Neural progenitor cell (in vitro differentiated cells): Measurements from ENCODE around the gene DCAF5. TPM values are rescaled to one million over a fixed set of nuclear protein-coding genes. Genes with fewer than 3 reads are reported as not detected.
A peak's percentile ranks its signal among the peaks of the same experiment; 100 is the strongest.

ENCODE experiments used
- DNase-seq: peaks from one replicate; pipeline ENCODE4 v3.0.0-alpha.2; 2016; ENCODE audit warnings: low spot score
- H2AFZ ChIP-seq: fragments of 200-600 bp; sonication (generic); replicated peaks from 2 replicates; pipeline ENCODE4 v1.6.1; 2016; ENCODE audit warnings: antibody characterized with exemption
- H3F3A ChIP-seq: fragments of 200-600 bp; sonication (generic); 2 replicates; pipeline ENCODE4 v1.6.1; 2016; ENCODE audit warnings: antibody characterized with exemption, low read depth
- H3K27ac ChIP-seq: fragments of 200-600 bp; sonication (generic); 2 replicates; pipeline ENCODE4 v1.5.1; 2016; ENCODE audit warnings: mild to moderate bottlenecking
- H3K27me3 ChIP-seq: fragments of 200-600 bp; sonication (generic); 2 replicates; pipeline ENCODE4 v1.6.1; 2016; ENCODE audit warnings: mild to moderate bottlenecking, moderate library complexity
- H3K36me3 ChIP-seq: fragments of 200-600 bp; sonication (generic); 2 replicates; pipeline ENCODE4 v1.5.1; 2016
- H3K4me1 ChIP-seq: fragments of 200-600 bp; sonication (generic); 2 replicates; pipeline ENCODE4 v1.6.1; 2016; ENCODE audit warnings: mixed run types
- H3K4me2 ChIP-seq: fragments of 200-600 bp; sonication (generic); 2 replicates; pipeline ENCODE4 v1.6.1; 2016
- H3K4me3 ChIP-seq: fragments of 200-600 bp; sonication (generic); 2 replicates; pipeline ENCODE4 v1.5.1; 2016
- H3K79me2 ChIP-seq: fragments of 200-600 bp; sonication (generic); 2 replicates; pipeline ENCODE4 v1.6.1; 2016; ENCODE audit warnings: low read depth
- H3K9ac ChIP-seq: fragments of 200-600 bp; sonication (generic); 2 replicates; pipeline ENCODE4 v1.6.1; 2016
- H3K9me3 ChIP-seq: fragments of 200-600 bp; sonication (generic); 2 replicates; pipeline ENCODE4 v1.5.1; 2016; ENCODE audit warnings: low read depth
- H4K20me1 ChIP-seq: fragments of 200-600 bp; sonication (generic); 2 replicates; pipeline ENCODE4 v1.6.1; 2016; ENCODE audit warnings: low read depth
- H3K27ac Mint-ChIP-seq: 3 replicates; pipeline ENCODE4 v1.8.0; 2021; ENCODE audit warnings: mixed read lengths
- H3K27me3 Mint-ChIP-seq: 2 replicates; pipeline ENCODE4 v1.8.0; 2022; ENCODE audit warnings: low read depth, mild to moderate bottlenecking, inconsistent platforms, moderate library complexity, mixed read lengths; ENCODE audit not compliant: insufficient read depth
- H3K36me3 Mint-ChIP-seq: 3 replicates; pipeline ENCODE4 v1.8.0; 2021; ENCODE audit warnings: mixed read lengths
- H3K4me1 Mint-ChIP-seq: 3 replicates; pipeline ENCODE4 v1.8.0; 2021; ENCODE audit warnings: mixed read lengths
- H3K4me3 Mint-ChIP-seq: 3 replicates; pipeline ENCODE4 v1.8.0; 2021; ENCODE audit warnings: mild to moderate bottlenecking, moderate library complexity, mixed read lengths
- H3K9me3 Mint-ChIP-seq: 3 replicates; pipeline ENCODE4 v1.8.0; 2020; ENCODE audit warnings: mixed read lengths
- EZH2 ChIP-seq: fragments of 200-600 bp; sonication (generic); IDR thresholded peaks from 2 replicates; pipeline ENCODE4 v1.6.1; 2017; ENCODE audit warnings: antibody characterized with exemption, mild to moderate bottlenecking, moderate library complexity
- EZH2phosphoT487 ChIP-seq: fragments of 200-600 bp; sonication (generic); IDR thresholded peaks from 2 replicates; pipeline ENCODE4 v1.6.1; 2017; ENCODE audit warnings: antibody characterized with exemption
- total RNA-seq: library from RNA; depleted of rRNA; stranded (reverse); fragments of >200 nt; gene quantifications from 2 replicates; pipeline ENCODE4 v1.2.3, GENCODE V29; 2015; ENCODE audit warnings: low replicate concordance
- TF ChIP-seq, protein P1 (sequence below): fragments of 200-600 bp; sonication (generic); IDR thresholded peaks from 2 replicates; pipeline ENCODE4 v1.5.1; 2017; ENCODE audit warnings: antibody characterized with exemption, mild to moderate bottlenecking

The DCAF5 gene
- total RNA-seq, 1 donor from 2014 or later, result 22.4 TPM

GRCh38 chr14:69106451-69106850, 46.5 kb downstream of the DCAF5 start:
- Mint-ChIP-seq H3K36me3 (peaks cover 3% of the 10 kb centered on the region), H3K27ac (no peak overlapping the region), H3K4me3 (no peak overlapping the region), H3K4me1 (no peaks in the 10 kb centered on the region), H3K27me3 (no peaks in the 10 kb centered on the region), H3K9me3 (no peaks in the 10 kb centered on the region)
- peaks cover 4% of the 10 kb centered on the region for H3K36me3 ChIP-seq
- no peak for DNase-seq
- H3K27me3 ChIP-seq, result no peaks in the 10 kb centered on the region
- H3K4me3 ChIP-seq, result no peak overlapping the region
- H4K20me1 ChIP-seq, result peaks cover 3% of the 10 kb centered on the region
- TF ChIP-seq, protein P1, sequence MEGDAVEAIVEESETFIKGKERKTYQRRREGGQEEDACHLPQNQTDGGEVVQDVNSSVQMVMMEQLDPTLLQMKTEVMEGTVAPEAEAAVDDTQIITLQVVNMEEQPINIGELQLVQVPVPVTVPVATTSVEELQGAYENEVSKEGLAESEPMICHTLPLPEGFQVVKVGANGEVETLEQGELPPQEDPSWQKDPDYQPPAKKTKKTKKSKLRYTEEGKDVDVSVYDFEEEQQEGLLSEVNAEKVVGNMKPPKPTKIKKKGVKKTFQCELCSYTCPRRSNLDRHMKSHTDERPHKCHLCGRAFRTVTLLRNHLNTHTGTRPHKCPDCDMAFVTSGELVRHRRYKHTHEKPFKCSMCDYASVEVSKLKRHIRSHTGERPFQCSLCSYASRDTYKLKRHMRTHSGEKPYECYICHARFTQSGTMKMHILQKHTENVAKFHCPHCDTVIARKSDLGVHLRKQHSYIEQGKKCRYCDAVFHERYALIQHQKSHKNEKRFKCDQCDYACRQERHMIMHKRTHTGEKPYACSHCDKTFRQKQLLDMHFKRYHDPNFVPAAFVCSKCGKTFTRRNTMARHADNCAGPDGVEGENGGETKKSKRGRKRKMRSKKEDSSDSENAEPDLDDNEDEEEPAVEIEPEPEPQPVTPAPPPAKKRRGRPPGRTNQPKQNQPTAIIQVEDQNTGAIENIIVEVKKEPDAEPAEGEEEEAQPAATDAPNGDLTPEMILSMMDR, result no peak
- TF ChIP-seq EZH2, result no peak
- TF ChIP-seq EZH2phosphoT487, result no peak
- H3K4me1 ChIP-seq, result no peaks in the 10 kb centered on the region
- H3K9me3 ChIP-seq, result no peaks in the 10 kb centered on the region
- H2AFZ ChIP-seq, result no peak overlapping the region
- H3K9ac ChIP-seq, result no peak overlapping the region
- H3F3A ChIP-seq, result peaks cover 3% of the 10 kb centered on the region
- H3K4me2 ChIP-seq, result no peak overlapping the region
- no peaks in the 10 kb centered on the region for H3K79me2 ChIP-seq
- no peak overlapping the region for H3K27ac ChIP-seq

DNA sequence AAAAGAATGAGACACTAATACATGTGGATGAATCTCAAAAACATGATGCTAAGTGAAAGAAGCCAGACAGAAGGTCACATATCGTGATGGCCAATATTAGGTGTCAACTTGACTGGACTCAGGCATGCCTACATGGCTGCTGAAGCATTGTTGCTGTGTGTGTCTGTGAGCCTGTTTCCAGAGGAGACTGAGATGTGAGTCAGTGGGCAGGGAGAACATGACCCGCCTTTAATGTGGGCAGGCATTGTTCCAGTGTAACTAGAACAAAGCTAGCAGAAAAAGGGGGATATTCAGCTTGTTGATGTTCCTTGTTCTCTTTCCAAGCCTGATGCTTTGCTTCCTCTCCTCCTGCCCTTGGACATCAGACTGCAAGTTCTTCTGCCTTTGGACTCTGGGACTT, 47.6 kb downstream of the DCAF5 start:
- no peaks in the 10 kb centered on the region for H3K79me2 ChIP-seq
- no peaks in the 10 kb centered on the region for H3K4me1 ChIP-seq
- DNase-seq, result no peak
- H3K27ac Mint-ChIP-seq, result no peak overlapping the region
- H3K4me3 ChIP-seq, result no peak overlapping the region
- no peaks in the 10 kb centered on the region for H3F3A ChIP-seq
- peaks cover 4% of the 10 kb centered on the region for H3K36me3 ChIP-seq
- H3K9me3 Mint-ChIP-seq, result no peaks in the 10 kb centered on the region
- H3K36me3 Mint-ChIP-seq, result peaks cover 3% of the 10 kb centered on the region
- H3K4me2 ChIP-seq, result no peak overlapping the region
- H2AFZ ChIP-seq, result no peak overlapping the region
- H3K27me3 Mint-ChIP-seq, result no peaks in the 10 kb centered on the region
- no peak overlapping the region for H3K4me3 Mint-ChIP-seq
- H4K20me1 ChIP-seq, result peaks cover 3% of the 10 kb centered on the region
- no peaks in the 10 kb centered on the region for H3K27me3 ChIP-seq
- no peak overlapping the region for H3K9ac ChIP-seq
- TF ChIP-seq EZH2, result no peak
- TF ChIP-seq EZH2phosphoT487, result no peak
- TF ChIP-seq, protein P1, result no peak
- H3K27ac ChIP-seq, result no peak overlapping the region
- no peaks in the 10 kb centered on the region for H3K9me3 ChIP-seq
- no peaks in the 10 kb centered on the region for H3K4me1 Mint-ChIP-seq

DNA sequence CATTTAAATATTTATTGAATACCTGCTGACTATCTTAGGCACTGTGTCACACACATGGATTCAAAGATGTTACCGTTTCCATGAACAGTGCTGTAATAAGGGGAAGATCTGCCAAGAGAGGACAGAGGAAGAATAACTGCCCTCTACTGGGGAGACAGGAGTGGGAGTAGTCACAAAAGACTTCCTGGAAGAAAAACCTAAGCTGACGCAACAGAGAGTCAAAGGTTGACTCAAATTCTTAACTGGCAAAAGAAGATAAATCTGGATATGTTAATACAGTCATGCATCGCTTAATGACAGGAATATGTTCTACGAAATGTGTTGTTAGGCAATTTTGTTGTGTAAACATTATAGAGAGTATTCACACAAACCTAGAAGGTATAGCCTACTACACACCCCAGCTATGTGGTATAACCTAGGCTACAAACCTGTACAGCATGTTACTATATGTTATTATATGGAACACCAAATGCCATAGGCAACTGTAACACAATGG, 51.5 kb downstream of the DCAF5 start:
- Histone ChIP-seq H4K20me1 (peaks cover 8% of the 10 kb centered on the region), H2AFZ (no peak overlapping the region), H3K9ac (no peak overlapping the region), H3K4me2 (no peak overlapping the region), H3K79me2 (no peaks in the 10 kb centered on the region), H3K4me3 (no peak overlapping the region), H3K27me3 (no peaks in the 10 kb centered on the region), H3F3A (peaks cover 21% of the 10 kb centered on the region), H3K27ac (no peak overlapping the region), H3K4me1 (peaks cover 18% of the 10 kb centered on the region), H3K36me3 (peaks cover 4% of the 10 kb centered on the region), H3K9me3 (no peaks in the 10 kb centered on the region)
- Mint-ChIP-seq H3K4me1 (peaks cover 21% of the 10 kb centered on the region), H3K4me3 (no peak overlapping the region), H3K27ac (no peak overlapping the region), H3K36me3 (peaks cover 6% of the 10 kb centered on the region), H3K27me3 (no peaks in the 10 kb centered on the region), H3K9me3 (no peaks in the 10 kb centered on the region)
- peak; percentile 44 for DNase-seq
- TF ChIP-seq EZH2 (no peak), EZH2phosphoT487 (no peak)
- TF ChIP-seq, protein P1, result peak; percentile 64
